IPS-18c (cell line): ENCODE results near the gene ADARB1.
"Not testable (repeated sequence)": the region's sequence is repeated elsewhere in the genome, so short reads cannot be mapped to it uniquely, and the experiment has no call there.

ENCODE experiments used
- H3K4me3 ChIP-seq: 2 replicates; pipeline ENCODE4 v1.7.0; 2013; ENCODE audit warnings: low read depth, mild to moderate bottlenecking, low read length, moderate library complexity; ENCODE audit not compliant: insufficient read depth
- H3K9me3 ChIP-seq: one replicate; pipeline ENCODE4 v1.6.1; 2013; ENCODE audit warnings: mild to moderate bottlenecking, low read length, moderate library complexity; ENCODE audit not compliant: control insufficient read depth, insufficient read depth

The ADARB1 gene

DNA sequence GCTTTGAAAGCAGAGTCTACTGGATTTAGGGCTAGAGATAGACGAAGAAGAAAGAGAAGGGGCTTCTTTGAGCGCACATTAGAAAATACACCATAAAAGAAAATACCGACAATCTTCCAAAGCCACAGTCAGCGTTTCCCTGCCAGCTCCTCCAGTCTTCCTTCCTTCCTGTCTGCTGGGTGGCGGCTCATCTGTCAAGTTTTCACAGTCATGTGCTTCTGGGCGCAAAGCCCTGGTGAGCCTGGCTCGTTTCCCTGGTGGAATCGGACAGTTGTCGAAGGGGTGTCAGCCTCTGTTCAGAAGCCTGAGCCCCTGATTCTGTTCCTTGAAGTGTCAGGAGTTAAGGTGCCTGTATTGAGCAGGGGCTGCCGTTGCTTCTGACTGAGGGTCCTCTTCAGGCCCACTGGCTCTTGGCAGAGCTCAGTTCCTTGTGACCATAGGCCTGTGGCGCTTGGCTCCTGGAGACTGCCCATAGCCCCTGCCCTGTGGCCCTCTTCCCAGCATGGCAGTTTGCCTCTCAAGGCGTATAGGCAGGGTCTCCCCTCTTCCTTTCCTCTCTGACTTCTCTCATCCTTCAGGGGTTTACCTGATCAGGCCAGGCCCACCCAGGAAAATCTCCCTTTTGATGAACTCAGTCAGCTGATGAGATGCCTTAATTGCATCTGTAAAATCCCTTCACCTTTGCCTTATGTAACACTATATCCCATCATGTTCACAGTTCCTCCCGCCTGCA, 58.6 kb downstream of the ADARB1 start:
- Histone ChIP-seq H3K9me3 (no peaks in the 10 kb centered on the region), H3K4me3 (no peak overlapping the region)

DNA sequence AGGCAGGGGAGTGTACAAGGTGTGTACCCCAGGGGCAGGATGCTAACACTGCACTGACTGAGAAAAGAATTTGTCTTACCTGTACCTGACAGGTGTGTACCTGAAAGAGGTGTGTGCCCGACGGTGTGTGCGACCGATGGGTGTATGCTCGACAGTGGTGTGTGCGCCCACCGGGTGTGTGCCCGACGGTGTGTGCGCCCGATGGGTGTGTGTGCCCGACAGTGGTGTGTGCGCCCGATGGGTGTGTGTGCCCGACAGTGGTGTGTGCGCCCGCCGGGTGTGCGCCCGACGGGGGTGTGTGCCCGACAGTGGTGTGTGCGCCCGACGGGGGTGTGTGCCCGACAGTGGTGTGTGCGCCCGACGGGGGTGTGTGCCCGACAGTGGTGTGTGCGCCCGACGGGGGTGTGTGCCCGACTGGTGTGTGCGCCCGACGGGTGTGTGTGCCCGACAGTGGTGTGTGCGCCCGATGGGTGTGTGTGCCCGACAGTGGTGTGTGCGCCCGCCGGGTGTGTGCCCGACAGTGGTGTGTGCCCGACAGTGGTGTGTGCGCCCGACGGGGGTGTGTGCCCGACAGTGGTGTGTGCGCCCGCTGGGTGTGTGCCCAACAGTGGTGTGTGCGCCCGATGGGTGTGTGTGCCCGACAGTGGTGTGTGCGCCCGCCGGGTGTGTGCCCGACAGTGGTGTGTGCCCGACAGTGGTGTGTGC, 59.3 kb downstream of the ADARB1 start:
- not testable (repeated sequence) for H3K4me3 ChIP-seq, H3K9me3 ChIP-seq

DNA sequence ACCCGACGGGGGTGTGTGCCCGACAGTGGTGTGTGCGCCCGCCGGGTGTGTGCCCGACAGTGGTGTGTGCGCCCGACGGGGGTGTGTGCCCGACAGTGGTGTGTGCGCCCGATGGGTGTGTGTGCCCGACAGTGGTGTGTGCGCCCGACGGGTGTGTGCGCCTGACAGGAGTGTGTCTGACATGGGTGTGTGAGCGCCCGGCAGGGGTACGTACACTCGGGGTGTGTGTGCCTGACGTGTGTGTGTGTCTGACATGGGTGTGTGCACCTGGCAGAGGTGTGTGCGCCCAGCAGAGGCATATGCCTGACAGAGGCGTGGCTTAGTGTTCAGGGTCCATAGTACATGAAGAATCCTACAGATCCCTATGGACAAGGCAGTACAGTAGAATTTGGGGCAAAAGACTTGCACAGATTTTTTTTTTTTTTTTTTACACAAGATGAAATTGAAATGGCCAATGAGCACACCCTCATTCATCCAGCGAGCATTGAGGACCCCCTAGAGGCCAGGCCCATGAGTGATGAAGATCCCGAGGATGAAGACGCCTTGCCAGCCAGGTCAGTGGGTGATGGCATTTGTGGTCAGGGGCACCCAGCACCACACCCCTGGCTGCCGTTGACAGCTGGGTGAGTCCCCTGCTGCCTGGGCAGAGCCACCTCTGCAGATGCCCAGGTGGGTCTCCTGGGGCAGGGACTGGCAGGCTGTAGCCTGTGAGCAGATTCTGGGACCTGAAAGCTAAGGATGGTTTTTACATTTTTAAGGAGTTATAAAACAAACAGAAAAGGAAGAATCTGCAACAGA, 60.1 kb downstream of the ADARB1 start:
- Histone ChIP-seq H3K9me3 (no peaks in the 10 kb centered on the region), H3K4me3 (no peak overlapping the region)

DNA sequence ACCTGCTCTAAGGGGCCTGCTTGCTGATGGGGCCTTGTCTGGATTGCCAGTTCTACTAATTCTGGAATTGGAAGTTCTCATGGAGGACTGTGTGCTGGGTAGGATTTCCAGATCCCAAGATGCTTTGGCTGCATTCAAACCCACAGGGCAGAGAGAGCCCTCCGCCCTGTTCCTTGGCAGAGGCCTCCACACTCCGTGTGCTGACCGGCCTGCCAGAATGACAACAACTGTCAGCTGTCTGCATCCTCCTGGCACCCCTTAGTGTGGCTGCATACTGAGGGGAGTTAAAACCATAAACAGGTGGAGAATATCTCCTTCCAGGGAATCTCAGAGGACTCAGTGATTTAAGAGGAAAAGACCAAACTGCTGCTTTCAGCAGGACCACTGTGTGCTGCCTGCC, 60.7 kb downstream of the ADARB1 start:
- H3K4me3 ChIP-seq, result no peak overlapping the region
- H3K9me3 ChIP-seq, result no peaks in the 10 kb centered on the region

DNA sequence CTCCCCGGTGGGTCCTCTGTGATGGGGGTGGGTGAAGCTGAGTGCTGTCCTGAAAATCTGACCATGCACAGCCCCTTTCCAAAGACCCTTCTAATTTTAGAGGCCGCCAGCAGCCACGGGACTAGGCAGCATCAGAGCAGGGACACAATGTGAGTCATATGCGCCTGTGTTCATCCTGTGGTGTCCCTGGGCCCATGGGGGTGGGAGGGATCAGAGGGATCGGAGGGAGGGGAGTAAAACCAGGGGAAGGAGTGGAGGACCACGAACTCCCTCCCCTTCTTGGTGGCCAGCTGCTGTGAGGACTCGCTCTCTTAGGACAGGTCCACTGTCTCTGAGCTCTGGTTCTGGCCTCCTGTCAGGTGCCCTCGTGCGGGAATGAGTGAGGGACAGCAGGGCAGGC, 61.5 kb downstream of the ADARB1 start:
- H3K4me3 ChIP-seq, result no peak overlapping the region
- no peaks in the 10 kb centered on the region for H3K9me3 ChIP-seq

DNA sequence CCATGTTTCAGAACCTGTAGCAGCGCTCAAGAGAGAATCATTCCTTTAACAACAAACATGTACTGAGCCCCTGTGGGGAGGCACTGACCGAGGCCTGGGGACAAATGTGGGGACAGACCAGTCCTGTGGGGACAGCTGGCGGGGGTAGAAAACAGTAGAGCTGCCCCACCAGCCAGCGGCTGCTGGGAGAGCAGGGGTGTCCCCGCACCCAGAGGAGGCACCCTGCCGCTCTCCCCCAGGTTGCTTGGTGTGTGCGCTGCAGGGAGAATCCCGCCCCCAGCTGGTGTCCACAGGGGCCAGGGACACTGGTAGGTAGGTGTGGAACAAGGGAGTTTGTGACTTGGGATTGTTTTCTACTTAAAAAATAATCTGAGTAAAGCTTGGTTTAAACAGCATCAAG, 62.1 kb downstream of the ADARB1 start:
- Histone ChIP-seq H3K4me3 (no peak overlapping the region), H3K9me3 (no peaks in the 10 kb centered on the region)

DNA sequence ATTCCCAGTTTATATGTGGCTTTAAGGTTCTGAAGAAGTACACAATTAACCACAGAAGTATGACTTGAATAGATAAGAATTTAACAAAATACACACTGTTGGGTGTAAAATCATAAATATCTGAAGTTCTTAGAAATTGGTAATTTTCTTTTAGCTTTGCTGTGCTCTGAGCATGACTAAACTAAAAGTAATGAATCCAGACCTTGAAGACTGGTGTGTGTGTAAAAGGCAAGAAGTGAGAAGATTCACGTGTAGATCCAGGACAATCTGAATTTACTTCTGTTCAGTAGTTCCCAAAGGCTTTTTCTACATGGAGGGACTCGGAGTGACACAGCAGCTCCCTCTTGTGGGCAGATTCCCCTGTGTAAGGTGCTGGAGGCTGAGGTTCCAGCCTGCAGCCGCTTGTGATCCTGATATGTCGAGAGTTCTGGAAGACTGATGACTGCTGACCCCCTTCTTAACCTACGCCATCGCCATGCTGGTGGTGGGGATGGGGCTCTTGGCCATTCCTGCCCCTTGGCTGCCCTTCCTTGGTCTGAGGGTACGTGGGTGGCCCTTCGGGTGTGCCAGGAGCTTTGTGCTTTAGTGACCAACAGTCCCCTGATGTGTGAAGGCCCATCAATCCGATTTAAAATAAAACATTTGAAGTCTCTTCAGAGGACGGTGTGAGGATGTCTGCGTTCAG, 62.7 kb downstream of the ADARB1 start:
- no peaks in the 10 kb centered on the region for H3K9me3 ChIP-seq
- H3K4me3 ChIP-seq, result no peak overlapping the region

DNA sequence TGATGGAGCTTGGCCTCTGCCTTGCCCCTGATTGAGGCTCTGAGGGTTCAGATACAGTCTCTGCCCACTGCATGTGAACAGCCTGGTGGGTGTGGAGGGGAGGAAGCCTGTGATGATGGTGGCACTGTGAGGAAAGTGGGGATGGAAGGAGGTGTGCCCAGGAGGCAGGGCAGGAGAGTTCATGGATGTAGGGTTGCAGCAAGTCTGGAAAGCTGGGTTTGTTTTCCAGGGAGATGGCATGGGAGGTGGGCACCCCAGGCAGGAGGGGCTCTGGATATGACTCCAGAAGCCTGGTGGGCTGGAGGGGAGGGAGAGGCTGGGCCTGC, 63.2 kb downstream of the ADARB1 start:
- H3K9me3 ChIP-seq, result no peaks in the 10 kb centered on the region
- no peak overlapping the region for H3K4me3 ChIP-seq

DNA sequence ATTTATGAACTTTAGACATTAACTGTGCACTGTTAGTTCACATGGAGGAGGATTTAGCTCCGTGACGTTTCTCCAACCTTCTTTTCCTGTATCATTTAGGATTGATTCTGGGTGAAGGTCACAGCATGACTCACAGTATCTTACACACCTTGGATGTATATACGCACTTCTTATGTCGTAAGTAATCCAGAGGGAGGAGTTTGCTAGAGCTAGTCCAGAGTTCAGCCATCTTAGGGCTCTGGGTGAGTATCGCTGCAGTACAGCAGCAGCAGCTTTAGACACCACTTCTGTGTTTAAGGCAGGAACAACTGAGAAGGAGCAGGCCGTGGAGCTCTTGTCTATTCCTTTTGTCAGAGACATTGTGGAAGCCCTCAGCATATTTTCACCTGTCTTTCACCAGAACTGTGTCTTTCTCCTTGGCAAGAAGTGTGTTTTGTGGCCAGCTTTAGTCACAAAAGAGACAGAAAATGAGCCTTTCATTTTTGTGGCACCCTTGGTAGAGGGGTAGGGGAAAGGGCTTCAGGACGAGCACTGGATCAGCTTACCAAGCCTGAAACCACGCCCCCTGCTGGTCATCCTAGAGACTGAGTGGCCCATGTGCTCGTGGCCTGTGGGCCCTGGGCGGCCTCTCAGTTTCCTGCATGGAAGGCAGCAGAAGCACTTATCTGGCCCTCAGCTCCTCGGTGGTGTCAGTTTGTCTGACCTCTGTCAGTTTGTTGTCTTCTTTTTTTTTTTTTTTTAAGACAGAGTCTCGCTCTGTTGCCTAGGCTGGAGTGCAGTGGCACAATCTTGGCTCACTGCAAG, 64.0 kb downstream of the ADARB1 start:
- no peaks in the 10 kb centered on the region for H3K9me3 ChIP-seq
- H3K4me3 ChIP-seq, result no peak overlapping the region

DNA sequence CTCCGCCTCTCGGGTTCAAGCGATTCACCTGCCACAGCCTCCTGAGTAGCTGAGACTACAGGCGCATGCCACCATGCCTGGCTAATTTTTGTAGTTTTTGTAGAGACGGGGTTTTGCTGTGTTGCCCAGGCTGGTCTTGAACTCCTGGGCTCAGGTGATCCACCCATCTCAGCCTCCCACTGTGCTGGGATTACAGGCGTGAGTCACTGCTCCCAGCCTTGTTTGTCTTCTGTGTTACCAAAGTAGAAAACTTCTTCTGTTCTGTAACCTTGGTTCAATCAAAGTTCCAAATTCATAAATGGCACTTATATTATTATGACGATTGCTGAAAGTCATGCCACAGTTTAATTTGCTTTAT, 64.6 kb downstream of the ADARB1 start:
- H3K9me3 ChIP-seq, H3K4me3 ChIP-seq: not testable (repeated sequence)

DNA sequence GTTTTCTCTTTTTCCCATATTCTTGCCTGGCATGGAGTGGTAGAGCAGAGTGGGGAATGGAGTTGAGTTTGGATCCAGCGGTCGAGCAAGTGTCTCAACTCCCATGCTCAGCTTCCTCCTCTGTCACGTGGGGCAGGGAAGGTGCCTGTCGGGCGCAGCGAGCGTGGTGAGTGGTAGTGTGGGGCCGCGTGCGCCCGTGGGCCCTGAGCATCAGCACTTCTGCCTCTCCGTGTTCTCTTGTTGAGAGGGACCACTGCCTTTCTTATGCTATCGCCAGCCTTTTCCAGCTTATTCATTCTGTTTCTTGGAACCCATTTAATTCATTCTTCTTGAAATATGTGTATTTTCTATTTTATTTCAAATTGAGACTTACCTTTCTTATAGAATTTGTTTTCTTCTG, 65.1 kb downstream of the ADARB1 start:
- Histone ChIP-seq H3K9me3 (no peaks in the 10 kb centered on the region), H3K4me3 (no peak overlapping the region)

DNA sequence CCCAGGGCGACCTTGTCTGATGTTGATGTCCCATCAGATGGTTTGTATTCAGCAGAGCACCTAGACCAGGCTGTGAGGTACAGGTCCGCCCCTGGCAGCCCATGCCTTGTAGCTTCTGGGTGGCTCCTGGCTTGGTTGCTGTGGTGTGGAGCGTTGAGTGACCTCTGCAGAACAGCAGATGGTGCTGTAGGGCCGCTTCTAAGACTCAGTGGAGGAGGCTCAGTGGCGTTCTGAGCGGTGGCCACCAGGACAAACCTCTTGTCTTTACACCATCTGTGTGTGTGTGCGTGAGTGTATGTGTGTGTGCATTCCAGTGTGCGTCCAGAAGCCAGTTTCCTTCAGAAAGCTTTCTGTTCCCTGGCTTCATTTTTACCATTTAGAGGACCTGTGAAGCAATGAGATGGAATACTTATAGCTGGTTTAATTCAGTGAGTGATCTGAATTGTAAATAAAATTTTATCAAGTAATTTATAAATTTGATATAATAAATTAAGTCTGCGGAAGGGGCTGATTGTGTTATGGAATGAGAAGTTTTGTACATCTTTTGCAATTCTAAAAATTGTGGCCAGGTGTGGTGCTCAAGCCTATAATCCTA, 66.1 kb downstream of the ADARB1 start:
- Histone ChIP-seq H3K9me3 (no peaks in the 10 kb centered on the region), H3K4me3 (no peak overlapping the region)

DNA sequence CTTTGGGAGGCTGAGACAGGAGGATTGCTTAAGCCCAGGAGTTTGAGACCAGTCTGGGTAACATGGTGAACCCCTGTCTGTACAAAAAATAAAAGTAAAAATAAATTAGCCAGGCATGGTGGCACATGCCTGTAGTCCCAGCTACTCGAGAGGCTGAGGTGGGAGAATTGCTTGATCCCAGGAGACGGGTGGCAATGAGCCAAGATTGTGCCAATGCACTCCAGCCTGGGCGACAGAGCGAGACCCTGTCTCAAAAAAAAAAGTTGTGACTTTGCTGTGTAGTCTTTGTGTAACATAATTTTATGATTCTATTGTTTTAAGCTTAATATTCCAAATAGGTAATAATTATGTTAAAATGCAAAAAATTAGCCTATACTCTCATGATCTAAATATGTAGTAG, 66.6 kb downstream of the ADARB1 start:
- not testable (repeated sequence) for H3K9me3 ChIP-seq, H3K4me3 ChIP-seq

DNA sequence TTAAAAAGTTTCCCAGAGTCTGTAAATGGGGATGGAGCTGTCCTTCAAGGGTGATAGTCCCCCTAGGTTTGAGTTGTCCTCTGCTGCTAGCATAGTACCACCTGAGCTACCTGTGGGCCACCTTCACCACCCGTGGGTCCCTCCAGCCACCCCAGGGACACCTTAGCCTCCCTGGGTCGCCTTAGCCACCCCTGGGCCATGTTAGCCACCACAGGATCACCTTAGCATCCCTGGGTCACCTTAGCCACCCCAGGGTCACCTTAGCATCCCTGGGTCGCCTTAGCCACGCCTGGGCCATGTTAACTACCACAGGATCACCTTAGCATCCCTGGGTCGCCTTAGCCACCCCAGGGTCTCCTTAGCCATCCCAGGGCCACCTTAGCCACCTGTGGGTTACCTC, 67.1 kb downstream of the ADARB1 start:
- Histone ChIP-seq H3K4me3 (no peak overlapping the region), H3K9me3 (no peaks in the 10 kb centered on the region)

DNA sequence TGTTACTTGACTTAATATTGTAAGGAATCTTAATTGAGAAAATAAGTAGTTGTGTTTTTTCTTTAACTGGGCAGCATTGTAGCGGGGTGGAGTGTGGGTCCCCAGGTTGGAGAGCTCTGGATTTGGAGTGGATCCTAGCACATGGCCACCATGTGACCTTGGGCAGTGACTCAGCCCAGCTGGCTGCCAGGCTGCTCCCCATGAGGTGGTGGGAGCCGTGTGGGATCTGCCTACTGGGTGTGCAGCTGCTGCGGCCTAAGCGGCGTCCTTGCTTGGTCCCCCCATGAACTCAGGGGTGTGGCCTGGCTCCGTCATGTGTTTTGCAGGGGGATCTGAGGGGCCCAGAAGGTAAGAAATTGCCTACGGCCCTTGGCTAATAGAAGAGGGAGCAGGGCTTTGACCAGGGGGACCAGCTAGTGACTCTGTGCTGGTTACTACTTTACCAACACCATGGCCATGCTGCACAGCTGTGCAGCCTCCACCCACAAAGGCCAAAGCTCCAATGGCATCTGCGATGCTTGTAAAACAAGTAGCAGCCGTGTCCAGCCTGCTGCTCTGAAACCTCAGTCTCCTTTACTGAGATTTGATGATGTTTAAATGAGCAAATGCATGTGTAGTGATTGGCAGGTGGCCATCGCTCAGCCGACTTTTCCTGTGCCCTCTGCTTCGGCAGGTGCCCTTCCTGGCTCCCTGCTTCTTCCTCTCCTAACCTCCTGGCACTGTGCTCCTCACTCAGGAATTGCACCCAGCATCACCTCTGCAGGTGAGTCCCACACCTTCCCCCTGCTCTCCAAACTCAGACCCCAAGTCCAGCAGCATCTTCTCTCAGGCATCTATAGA, 68.3 kb downstream of the ADARB1 start:
- Histone ChIP-seq H3K4me3 (no peak overlapping the region), H3K9me3 (no peaks in the 10 kb centered on the region)

DNA sequence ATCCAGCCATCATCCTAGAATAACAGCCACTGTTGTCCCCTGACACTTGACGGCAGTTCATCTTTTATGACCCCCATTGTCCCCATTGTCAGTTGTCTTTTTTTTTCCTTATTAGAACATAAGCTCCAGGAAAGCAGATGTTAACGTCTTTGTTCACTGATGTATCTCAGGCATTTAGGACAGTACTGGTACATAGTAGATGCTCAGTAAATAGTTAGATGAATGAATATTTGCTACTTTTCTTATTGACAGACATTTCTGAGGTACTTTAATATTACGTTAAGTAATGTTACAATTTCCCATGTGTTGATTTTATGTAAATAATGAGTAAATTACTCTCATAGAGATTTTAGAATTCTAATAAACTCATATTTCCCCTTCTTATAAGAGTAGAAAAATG, 69.5 kb downstream of the ADARB1 start:
- H3K9me3 ChIP-seq, result no peaks in the 10 kb centered on the region

More for the DNA sequence above, 69.5 kb downstream of the ADARB1 start:
- H3K4me3 ChIP-seq, result no peak overlapping the region
